Body of pancreas (tissue), 4 donors: ENCODE data around the gene BABAM2.

ENCODE experiments used
- POLR2A ChIP-seq, 3 donors: fragments of 450-650 bp; IDR thresholded peaks; one replicate each; pipeline ENCODE4 v1.6.1; 2016; ENCODE audit warnings: antibody characterized with exemption in 3 of 3, mild to moderate bottlenecking in 2 of 3
- TF ChIP-seq, protein P1 (sequence below), 7 experiments: fragments of 450-650 bp in 4 of 7; fragments of 200-600 bp in 3 of 7; sonication (generic) in 3 of 7; IDR thresholded peaks; one replicate each; pipeline ENCODE4 v1.5.1; 2016 to 2019; ENCODE audit warnings: antibody characterized with exemption in 7 of 7

DNA sequence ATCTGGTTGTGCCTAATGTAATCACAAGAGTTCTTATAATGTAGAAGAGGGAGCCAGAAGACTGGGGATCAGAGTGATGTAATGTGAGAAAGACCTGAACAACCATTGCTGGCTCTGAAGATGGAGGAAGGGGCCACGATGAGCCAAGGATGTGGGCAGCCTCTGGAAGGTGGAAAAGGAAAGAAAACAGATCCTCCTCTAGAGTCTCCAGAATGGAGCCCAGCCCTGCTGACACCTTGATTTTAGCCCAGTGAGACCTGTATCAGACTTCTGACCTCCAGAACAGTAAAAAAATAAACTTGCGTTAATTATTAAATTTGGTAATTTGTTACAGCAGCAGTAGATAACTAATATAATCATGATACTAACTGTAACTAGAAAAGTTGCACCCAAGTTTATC is 3.4 kb upstream of the BABAM2 start:
- TF ChIP-seq, protein P1, sequence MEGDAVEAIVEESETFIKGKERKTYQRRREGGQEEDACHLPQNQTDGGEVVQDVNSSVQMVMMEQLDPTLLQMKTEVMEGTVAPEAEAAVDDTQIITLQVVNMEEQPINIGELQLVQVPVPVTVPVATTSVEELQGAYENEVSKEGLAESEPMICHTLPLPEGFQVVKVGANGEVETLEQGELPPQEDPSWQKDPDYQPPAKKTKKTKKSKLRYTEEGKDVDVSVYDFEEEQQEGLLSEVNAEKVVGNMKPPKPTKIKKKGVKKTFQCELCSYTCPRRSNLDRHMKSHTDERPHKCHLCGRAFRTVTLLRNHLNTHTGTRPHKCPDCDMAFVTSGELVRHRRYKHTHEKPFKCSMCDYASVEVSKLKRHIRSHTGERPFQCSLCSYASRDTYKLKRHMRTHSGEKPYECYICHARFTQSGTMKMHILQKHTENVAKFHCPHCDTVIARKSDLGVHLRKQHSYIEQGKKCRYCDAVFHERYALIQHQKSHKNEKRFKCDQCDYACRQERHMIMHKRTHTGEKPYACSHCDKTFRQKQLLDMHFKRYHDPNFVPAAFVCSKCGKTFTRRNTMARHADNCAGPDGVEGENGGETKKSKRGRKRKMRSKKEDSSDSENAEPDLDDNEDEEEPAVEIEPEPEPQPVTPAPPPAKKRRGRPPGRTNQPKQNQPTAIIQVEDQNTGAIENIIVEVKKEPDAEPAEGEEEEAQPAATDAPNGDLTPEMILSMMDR (IDR thresholded peaks at IDR 0.05) = no peak
- no peak for TF ChIP-seq POLR2A (IDR thresholded peaks at IDR 0.05)
